Prostate gland (tissue), 2 donors: ENCODE measurements around the gene HDGFL3. TPM values are rescaled to one million over a fixed set of nuclear protein-coding genes. Genes with fewer than 3 reads are reported as not detected.

Source experiments
- DNase-seq: peaks from one replicate; pipeline ENCODE4 v3.0.0-alpha.2; 2019; ENCODE audit warnings: low spot score
- H3K27ac ChIP-seq, 2 donors: fragments of 200-600 bp; sonication (generic); 2 replicates each; pipeline ENCODE4 v1.5.1; 2017 to 2019
- H3K27me3 ChIP-seq: fragments of 200-600 bp; sonication (generic); replicated peaks from 2 replicates; pipeline ENCODE4 v1.5.1; 2019; ENCODE audit not compliant: insufficient read depth
- H3K36me3 ChIP-seq, 2 donors: fragments of 200-600 bp; sonication (generic); 1 replicate in 1 of 2; 2 replicates in 1 of 2; pipeline versions ENCODE4 v1.5.1 to v1.8.1; 2017 to 2019
- H3K4me1 ChIP-seq: fragments of 200-600 bp; sonication (generic); replicated peaks from 2 replicates; pipeline ENCODE4 v1.5.1; 2019
- H3K4me3 ChIP-seq, 2 donors: fragments of 200-600 bp; sonication (generic); 2 replicates each; pipeline ENCODE4 v1.5.1; 2017 to 2019
- H3K9me3 ChIP-seq: fragments of 200-600 bp; sonication (generic); 2 replicates; pipeline ENCODE4 v1.5.1; 2017
- POLR2A ChIP-seq: fragments of 450-650 bp; IDR thresholded peaks from one replicate; pipeline ENCODE4 v1.6.1; 2016; ENCODE audit warnings: antibody characterized with exemption, mild to moderate bottlenecking
- POLR2AphosphoS5 ChIP-seq: sonication (generic); formaldehyde crosslinking; IDR thresholded peaks from one replicate; pipeline ENCODE4 v1.6.1; 2017; ENCODE audit warnings: antibody characterized with exemption
- WGBS: methylation state at CpG from one replicate; pipeline ENCODE4 v1.1.5; 2018; 5-methylcytosine and 5-hydroxymethylcytosine counted together
- intact Hi-C: fragments of 100-400 bp; cut with DNase I; formaldehyde crosslinking; loops from one replicate; pipeline ENCODE4 v1.14.2; 2022
- total RNA-seq, 2 donors: library from RNA; depleted of rRNA; stranded (reverse); fragments of >200 nt; gene quantifications; one replicate each; pipeline ENCODE4 v1.1.0, GENCODE V29; 2016
- TF ChIP-seq, protein P1 (sequence below), 4 experiments: fragments of 200-600 bp in 2 of 4; fragments of 450-650 bp in 2 of 4; sonication (generic) in 2 of 4; IDR thresholded peaks; 1 replicate in 3 of 4; 2 replicates in 1 of 4; pipeline ENCODE4 v1.5.1; 2016 to 2019; ENCODE audit warnings: antibody characterized with exemption in 4 of 4, mild to moderate bottlenecking in 2 of 4, moderate library complexity in 2 of 4

Gene HDGFL3
- total RNA-seq, 2 donors from 2014 or later = 19.4 to 55.4 TPM

DNA sequence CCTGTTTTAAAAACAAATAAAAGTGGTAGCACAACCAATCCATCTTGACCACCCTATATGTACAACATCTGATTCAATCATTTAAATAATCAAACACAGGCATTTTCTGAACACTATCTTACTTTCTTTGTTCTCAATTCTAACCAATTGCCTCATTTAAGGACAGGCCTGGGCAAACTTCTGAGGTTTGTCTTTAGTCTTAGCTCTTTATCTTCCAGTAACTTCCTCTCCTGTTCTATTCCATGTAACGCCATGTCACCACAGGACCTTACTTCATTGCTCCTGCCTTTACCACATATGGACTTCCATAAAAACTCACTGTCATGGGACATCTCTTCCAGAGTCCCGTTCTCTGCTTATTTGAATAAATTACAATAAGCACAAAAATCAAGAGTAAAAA is 14.9 kb downstream of the HDGFL3 start:
- Histone ChIP-seq H3K36me3 (no peaks in the 10 kb centered on the region), H3K27ac (no peak overlapping the region), H3K4me3 (no peak overlapping the region), H3K4me1 (no peaks in the 10 kb centered on the region), H3K27me3 (no peaks in the 10 kb centered on the region), H3K9me3 (no peaks in the 10 kb centered on the region)
- DNase-seq = no peak
- TF ChIP-seq POLR2A = no peak
- no peak for TF ChIP-seq POLR2AphosphoS5
- TF ChIP-seq, protein P1, sequence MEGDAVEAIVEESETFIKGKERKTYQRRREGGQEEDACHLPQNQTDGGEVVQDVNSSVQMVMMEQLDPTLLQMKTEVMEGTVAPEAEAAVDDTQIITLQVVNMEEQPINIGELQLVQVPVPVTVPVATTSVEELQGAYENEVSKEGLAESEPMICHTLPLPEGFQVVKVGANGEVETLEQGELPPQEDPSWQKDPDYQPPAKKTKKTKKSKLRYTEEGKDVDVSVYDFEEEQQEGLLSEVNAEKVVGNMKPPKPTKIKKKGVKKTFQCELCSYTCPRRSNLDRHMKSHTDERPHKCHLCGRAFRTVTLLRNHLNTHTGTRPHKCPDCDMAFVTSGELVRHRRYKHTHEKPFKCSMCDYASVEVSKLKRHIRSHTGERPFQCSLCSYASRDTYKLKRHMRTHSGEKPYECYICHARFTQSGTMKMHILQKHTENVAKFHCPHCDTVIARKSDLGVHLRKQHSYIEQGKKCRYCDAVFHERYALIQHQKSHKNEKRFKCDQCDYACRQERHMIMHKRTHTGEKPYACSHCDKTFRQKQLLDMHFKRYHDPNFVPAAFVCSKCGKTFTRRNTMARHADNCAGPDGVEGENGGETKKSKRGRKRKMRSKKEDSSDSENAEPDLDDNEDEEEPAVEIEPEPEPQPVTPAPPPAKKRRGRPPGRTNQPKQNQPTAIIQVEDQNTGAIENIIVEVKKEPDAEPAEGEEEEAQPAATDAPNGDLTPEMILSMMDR (IDR thresholded peaks at IDR 0.05) = no peak
- intact Hi-C loops = no loop called here
- 79% methylated on average over 2 of the region's 2 CpGs for WGBS

DNA sequence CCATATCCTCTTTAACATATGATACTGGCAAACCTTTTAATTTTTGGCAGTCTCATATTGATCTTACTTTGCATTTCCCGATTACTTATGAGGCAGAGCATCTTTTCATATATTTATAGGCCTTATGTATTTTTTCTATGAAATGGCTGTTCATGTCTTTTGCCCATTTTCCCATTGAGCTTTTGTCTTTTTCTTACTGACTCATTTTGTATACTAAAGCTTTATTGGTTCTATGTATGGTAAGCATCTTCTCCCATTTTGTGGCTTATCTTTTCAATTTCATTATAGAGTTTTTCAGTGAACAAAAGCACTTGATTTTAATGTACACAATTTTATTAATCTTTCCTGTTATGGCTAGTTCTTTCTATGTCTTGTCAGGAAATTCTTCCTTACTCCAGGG is 17.2 kb downstream of the HDGFL3 start:
- no peak for DNase-seq
- TF ChIP-seq, protein P1 (IDR thresholded peaks at IDR 0.05) = no peak
- TF ChIP-seq POLR2A (no peak), POLR2AphosphoS5 (no peak)
- WGBS = 98% methylated on average over 1 of the region's 1 CpG
- intact Hi-C loops = no loop called here
- H3K27me3 ChIP-seq = no peaks in the 10 kb centered on the region
- H3K27ac ChIP-seq = no peak overlapping the region
- no peak overlapping the region for H3K4me3 ChIP-seq
- H3K36me3 ChIP-seq = no peaks in the 10 kb centered on the region
- H3K9me3 ChIP-seq = no peaks in the 10 kb centered on the region
- no peaks in the 10 kb centered on the region for H3K4me1 ChIP-seq

DNA sequence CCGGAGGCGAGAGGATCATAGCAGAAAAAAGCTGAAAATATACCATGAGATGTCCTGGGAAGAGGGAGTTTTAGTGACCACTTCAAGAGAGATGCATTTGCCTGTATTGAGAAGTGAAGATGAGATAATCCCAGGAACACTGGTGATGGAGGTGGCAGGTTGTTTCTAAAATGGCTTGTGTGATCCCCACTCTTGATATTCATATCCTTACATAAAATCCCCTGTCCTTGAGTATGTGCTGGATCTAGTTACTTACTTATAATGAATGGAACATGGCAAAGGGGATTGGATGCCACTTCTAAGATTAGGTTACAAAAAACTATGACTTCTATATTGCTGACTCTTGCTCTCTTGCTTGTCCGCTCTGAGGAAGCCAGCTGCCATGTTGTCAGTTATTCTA is 22.1 kb downstream of the HDGFL3 start:
- DNase-seq = no peak
- WGBS = 100% methylated on average over 3 of the region's 3 CpGs
- no peak overlapping the region for H3K27ac ChIP-seq
- H3K27me3 ChIP-seq = no peaks in the 10 kb centered on the region
- TF ChIP-seq POLR2A (no peak), POLR2AphosphoS5 (no peak)
- TF ChIP-seq, protein P1 (IDR thresholded peaks at IDR 0.05) = no peak
- no peaks in the 10 kb centered on the region for H3K9me3 ChIP-seq
- intact Hi-C loops = no loop called here
- H3K4me1 ChIP-seq = no peaks in the 10 kb centered on the region
- no peaks in the 10 kb centered on the region for H3K36me3 ChIP-seq
- H3K4me3 ChIP-seq = no peak overlapping the region

DNA sequence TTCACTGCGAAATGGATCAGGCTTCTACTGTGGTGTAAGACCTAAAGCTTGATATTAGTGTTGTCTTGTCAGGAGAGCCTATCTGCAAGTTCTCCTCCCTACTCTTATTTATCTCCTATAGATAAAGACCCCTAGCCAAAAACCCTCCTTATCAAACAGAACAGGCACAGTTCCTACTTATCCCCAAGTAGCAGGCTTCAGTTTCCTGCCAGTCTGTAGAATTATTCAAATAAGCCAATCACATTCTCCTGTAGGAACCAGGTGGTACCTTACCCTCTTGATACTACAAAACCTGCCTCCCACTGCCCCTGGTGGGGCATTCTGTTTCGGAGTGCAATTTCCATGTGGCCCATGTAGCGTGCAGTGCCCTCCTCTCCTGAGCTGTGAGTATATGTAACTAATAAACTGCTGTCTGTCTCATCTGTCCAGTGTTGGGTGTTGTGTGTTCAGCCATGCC is 28.7 kb downstream of the HDGFL3 start:
- Histone ChIP-seq H3K4me1 (no peaks in the 10 kb centered on the region), H3K27ac (no peak overlapping the region), H3K36me3 (no peaks in the 10 kb centered on the region), H3K27me3 (no peaks in the 10 kb centered on the region), H3K9me3 (no peaks in the 10 kb centered on the region), H3K4me3 (no peak overlapping the region)
- TF ChIP-seq POLR2A = no peak
- no peak for TF ChIP-seq POLR2AphosphoS5
- TF ChIP-seq, protein P1 (IDR thresholded peaks at IDR 0.05) = no peak
- no peak for DNase-seq
- intact Hi-C loops = no loop called here
- WGBS = 76% methylated on average over 3 of the region's 3 CpGs

DNA sequence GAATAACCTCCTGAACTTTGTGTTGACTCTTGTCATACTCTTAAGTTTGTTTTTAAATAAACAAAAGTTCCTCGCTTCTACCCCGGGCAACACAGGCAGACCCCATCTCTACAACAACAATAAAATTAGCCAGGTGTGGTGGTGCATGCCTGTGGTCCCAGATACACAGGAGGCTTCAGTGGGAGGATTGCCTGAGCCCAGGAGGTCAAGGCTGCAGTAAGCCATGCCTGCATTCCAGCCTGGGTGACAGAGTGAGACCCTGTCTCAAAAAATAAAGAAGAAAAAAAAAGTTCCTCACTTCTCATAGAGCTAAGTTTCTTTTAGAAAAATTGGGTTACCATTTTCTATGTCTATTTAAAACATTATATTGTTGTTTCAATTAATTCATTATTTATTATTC is 29.2 kb downstream of the HDGFL3 start:
- Histone ChIP-seq H3K4me1 (no peaks in the 10 kb centered on the region), H3K27ac (no peak overlapping the region), H3K36me3 (no peaks in the 10 kb centered on the region), H3K27me3 (no peaks in the 10 kb centered on the region), H3K9me3 (no peaks in the 10 kb centered on the region), H3K4me3 (no peak overlapping the region)
- 75% methylated on average over 2 of the region's 2 CpGs for WGBS
- TF ChIP-seq POLR2AphosphoS5 (no peak), POLR2A (no peak)
- TF ChIP-seq, protein P1 (IDR thresholded peaks at IDR 0.05) = no peak
- DNase-seq = no peak
- intact Hi-C loops = no loop called here
